MCF 10A (cell line): ENCODE results near the gene NT5DC2. TPM values are rescaled to one million over a fixed set of nuclear protein-coding genes. Genes with fewer than 3 reads are reported as not detected.

Source experiments
- BruUV-seq: library from RNA; stranded (reverse); fragments of 400-500 nt; replicated peaks from 2 replicates; lab custom pipeline; 2021; lab: Mats Ljungman, UMichigan
- CTCF ChIA-PET: fragments of 300-600 bp; sonication (Branson Sonifier 250); formaldehyde crosslinking; extraction: SDS; loops from one replicate; lab custom pipeline; 2021; ENCODE audit warnings: antibody characterized with exemption, inconsistent platforms; lab: Yijun Ruan, JAX
- POLR2A ChIA-PET: fragments of 300-600, 350-650 bp; sonication (Branson Sonifier 250); formaldehyde crosslinking; extraction: SDS; loops from one replicate; lab custom pipeline; 2020; ENCODE audit warnings: antibody characterized with exemption, inconsistent platforms; lab: Yijun Ruan, JAX
- DNase-seq: peaks from one replicate; pipeline ENCODE4 v3.0.0-alpha.2; 2018; ENCODE audit not compliant: unreplicated experiment
- H3K27ac Mint-ChIP-seq: one replicate; pipeline ENCODE4 v1.8.0; 2022; ENCODE audit warnings: mild to moderate bottlenecking, low read depth, mixed read lengths; ENCODE audit not compliant: unreplicated experiment
- H3K27me3 Mint-ChIP-seq: one replicate; pipeline ENCODE4 v1.8.0; 2022; ENCODE audit warnings: mixed read lengths; ENCODE audit not compliant: insufficient read depth, unreplicated experiment
- H3K36me3 Mint-ChIP-seq: one replicate; pipeline ENCODE4 v1.8.0; 2022; ENCODE audit warnings: mild to moderate bottlenecking, moderate library complexity, mixed read lengths; ENCODE audit not compliant: insufficient read depth, unreplicated experiment
- H3K4me1 Mint-ChIP-seq: one replicate; pipeline ENCODE4 v1.8.0; 2022; ENCODE audit warnings: mixed read lengths; ENCODE audit not compliant: insufficient read depth, unreplicated experiment
- H3K4me3 Mint-ChIP-seq: one replicate; pipeline ENCODE4 v1.8.0; 2022; ENCODE audit warnings: mild to moderate bottlenecking, moderate library complexity, mixed read lengths; ENCODE audit not compliant: unreplicated experiment
- H3K9me3 Mint-ChIP-seq: one replicate; pipeline ENCODE4 v1.8.0; 2022; ENCODE audit warnings: mixed read lengths; ENCODE audit not compliant: unreplicated experiment
- CTCF ChIP-seq: fragments of 200-600 bp; IDR thresholded peaks from one replicate; pipeline ENCODE4 v1.8.0; 2022; ENCODE audit warnings: antibody characterized with exemption, mild to moderate bottlenecking; ENCODE audit not compliant: unreplicated experiment
- intact Hi-C: fragments of 100-400 bp; cut with micrococcal nuclease; formaldehyde crosslinking; loops from 2 replicates; pipeline ENCODE4 v1.14.1; 2022
- total RNA-seq: library from RNA; stranded (reverse); gene quantifications from 2 replicates; pipeline ENCODE4 v1.2.3, GENCODE V29; 2022

Gene NT5DC2
- total RNA-seq, 1 experiment from 2014 or later: 28.9 TPM

- no peak for DNase-seq
- ChIA-PET POLR2A (interaction anchor here (1.2 kb wide), 1 partner anchor 9 kb away, joined by 6 read pairs; the partner anchor contains the start of gene UQCC5), CTCF (interaction anchor here (0.6 kb wide), 1 partner anchor 18 kb away, joined by 3 read pairs; no protein-coding TSS in a partner anchor)
- no TSS peak for BruUV-seq
- H3K36me3 Mint-ChIP-seq: peaks cover 82% of the 10 kb centered on the region
- H3K27me3 Mint-ChIP-seq: no peaks in the 10 kb centered on the region
- H3K27ac Mint-ChIP-seq: no peak overlapping the region
- peaks cover 9% of the 10 kb centered on the region for H3K4me1 Mint-ChIP-seq
- H3K4me3 Mint-ChIP-seq: no peak overlapping the region
- no peaks in the 10 kb centered on the region for H3K9me3 Mint-ChIP-seq
- TF ChIP-seq CTCF: no peak
- intact Hi-C loops: no loop called here
Observed at GRCh38 chr3:52544937-52545336, 11.3 kb upstream of the NT5DC2 start.

GRCh38 chr3:52541050-52541449, 7.4 kb upstream of the NT5DC2 start:
- intact Hi-C loops: no loop called here
- no peak for DNase-seq
- Mint-ChIP-seq H3K27ac (no peak overlapping the region), H3K9me3 (no peaks in the 10 kb centered on the region), H3K27me3 (no peaks in the 10 kb centered on the region), H3K4me1 (peaks cover 32% of the 10 kb centered on the region), H3K4me3 (no peak overlapping the region), H3K36me3 (peaks cover 72% of the 10 kb centered on the region)
- CTCF ChIA-PET: no interaction called here
- POLR2A ChIA-PET: no interaction called here
- no peak for TF ChIP-seq CTCF
- no TSS peak for BruUV-seq

- no peak overlapping the region for H3K27ac Mint-ChIP-seq
- no peak for TF ChIP-seq CTCF
- peaks cover 60% of the 10 kb centered on the region for H3K36me3 Mint-ChIP-seq
- H3K4me1 Mint-ChIP-seq: peaks cover 30% of the 10 kb centered on the region
- no peak for DNase-seq
- H3K27me3 Mint-ChIP-seq: no peaks in the 10 kb centered on the region
- H3K9me3 Mint-ChIP-seq: no peaks in the 10 kb centered on the region
- peak overlapping the region; percentile 84 for H3K4me3 Mint-ChIP-seq
- intact Hi-C loops: loop anchor here (10.0 kb wide), 1 partner anchor 64 kb away; no protein-coding TSS in a partner anchor
- BruUV-seq: no TSS peak
- CTCF ChIA-PET: interaction anchor here (0.6 to 1.0 kb wide), 3 partner anchors 10 to 84 kb away, joined by 3 to 4 read pairs (median 4); no protein-coding TSS in a partner anchor
- POLR2A ChIA-PET: interaction anchor here (0.7 kb wide), 1 partner anchor 495 kb away, joined by 3 read pairs; no protein-coding TSS in a partner anchor
Observed at GRCh38 chr3:52539010-52539653, 5.5 kb upstream of the NT5DC2 start.

GRCh38 chr3:52537726-52538421, 4.2 kb upstream of the NT5DC2 start:
- Mint-ChIP-seq H3K36me3 (peaks cover 54% of the 10 kb centered on the region), H3K27ac (peak overlapping the region; percentile 96), H3K9me3 (no peaks in the 10 kb centered on the region), H3K4me1 (peaks cover 30% of the 10 kb centered on the region), H3K27me3 (no peaks in the 10 kb centered on the region), H3K4me3 (peak overlapping the region; percentile 84)
- DNase-seq: no peak
- intact Hi-C loops: loop anchor here (2.0 to 10.0 kb wide), 2 partner anchors 63 to 133 kb away; no protein-coding TSS in a partner anchor
- CTCF ChIA-PET: no interaction called here
- POLR2A ChIA-PET: interaction anchor here (0.7 to 1.9 kb wide), 6 partner anchors 11 to 152 kb away, joined by 3 to 16 read pairs (median 4); no protein-coding TSS in a partner anchor
- TF ChIP-seq CTCF: no peak
- BruUV-seq: no TSS peak
